NCI-H345 treated with DMSO at 0.1 percent for 48 hours (cell line): ENCODE data around the gene PPP1R9A.

ENCODE experiments used
- DNase-seq: peaks from one replicate; lab custom pipeline; 2025; ENCODE audit not compliant: unreplicated experiment; lab: John Stamatoyannopoulos, UW

Gene PPP1R9A

DNA sequence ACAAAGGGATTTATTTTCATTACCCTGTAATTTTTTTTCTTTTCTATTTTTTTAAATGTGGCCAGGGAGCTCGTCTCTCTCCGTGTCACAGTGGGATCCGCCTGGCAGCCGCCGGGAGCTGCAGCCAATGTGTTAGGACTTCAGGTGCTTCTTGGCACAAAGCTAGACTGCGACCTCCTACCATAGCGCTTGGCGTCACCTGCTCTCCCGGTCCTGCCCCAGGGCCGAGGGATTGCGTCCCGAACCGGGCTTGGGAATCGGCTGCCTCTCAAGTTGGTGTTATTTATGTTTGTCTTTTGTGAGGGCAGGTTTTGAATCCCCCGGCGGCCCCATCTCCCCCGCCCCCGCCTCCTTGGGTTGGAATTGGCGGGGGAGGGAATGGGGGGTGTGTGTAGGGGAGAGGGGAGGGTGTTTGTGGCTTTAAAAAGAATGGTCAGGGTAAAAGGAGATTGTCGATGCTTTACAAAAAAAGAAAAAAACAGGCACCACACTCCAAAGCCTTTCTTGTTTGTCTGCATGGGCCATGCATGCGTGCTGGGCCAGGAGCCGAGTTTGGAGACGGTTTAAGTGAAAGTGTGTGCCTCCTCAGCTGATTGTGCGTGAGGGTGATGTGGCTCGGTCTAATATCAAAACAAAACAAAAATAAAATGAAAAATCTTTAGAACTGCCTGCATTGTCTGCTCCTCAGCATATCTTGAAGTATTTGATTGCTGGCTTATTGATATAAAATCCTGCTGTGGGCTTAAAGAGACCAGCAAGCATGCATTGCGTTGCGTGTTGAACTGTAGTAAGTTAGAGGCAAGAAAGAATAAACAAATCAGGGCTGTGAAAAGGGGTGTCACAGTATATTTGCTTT is 1.2 kb downstream of the PPP1R9A start:
- peak; percentile 54 for DNase-seq

GRCh38 chr7:94909179-94909466 is 1.7 kb downstream of the PPP1R9A start:
- DNase-seq: no peak

- no peak for DNase-seq
Observed at GRCh38 chr7:94912085-94912484, 4.7 kb downstream of the PPP1R9A start.

DNA sequence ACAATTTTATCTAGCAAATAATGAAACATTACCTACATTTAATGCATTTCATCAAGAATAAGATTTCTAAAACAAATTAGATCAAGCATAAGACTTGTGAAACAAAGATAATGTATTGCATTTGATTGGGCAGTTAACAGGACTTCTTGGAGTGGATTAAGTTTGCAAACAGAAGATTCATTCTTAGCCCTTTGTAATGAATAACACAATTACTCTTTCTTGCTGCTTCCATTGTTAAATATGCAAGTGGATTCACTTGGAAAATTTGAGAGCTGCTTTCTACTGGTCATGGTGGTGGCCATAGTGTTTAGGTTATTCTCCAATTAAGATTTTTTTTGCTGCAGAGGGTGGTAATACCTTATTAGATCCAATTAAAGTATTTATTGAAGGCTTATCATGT is 6.0 kb downstream of the PPP1R9A start:
- no peak for DNase-seq

DNA sequence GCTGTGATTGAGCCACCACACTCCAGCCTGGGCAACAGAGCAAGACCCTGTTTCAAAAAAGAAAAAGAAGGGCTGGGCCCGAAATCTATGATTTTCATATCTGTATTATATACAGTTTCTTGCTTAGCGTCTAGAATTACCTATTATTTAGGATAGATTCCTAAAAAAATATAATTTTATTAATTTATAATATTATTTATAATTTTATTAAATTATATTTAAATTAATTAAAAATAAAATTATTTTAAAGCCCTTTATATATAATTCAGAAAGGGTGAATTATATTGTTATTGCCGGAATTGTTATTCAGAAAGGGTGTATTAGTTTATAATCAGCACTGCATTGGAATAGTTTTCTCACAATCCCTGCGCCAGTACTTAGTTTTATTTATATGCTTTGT is 14.5 kb downstream of the PPP1R9A start:
- DNase-seq: no peak

- DNase-seq: no peak
Observed at GRCh38 chr7:94922457-94922856, 15.1 kb downstream of the PPP1R9A start.

DNA sequence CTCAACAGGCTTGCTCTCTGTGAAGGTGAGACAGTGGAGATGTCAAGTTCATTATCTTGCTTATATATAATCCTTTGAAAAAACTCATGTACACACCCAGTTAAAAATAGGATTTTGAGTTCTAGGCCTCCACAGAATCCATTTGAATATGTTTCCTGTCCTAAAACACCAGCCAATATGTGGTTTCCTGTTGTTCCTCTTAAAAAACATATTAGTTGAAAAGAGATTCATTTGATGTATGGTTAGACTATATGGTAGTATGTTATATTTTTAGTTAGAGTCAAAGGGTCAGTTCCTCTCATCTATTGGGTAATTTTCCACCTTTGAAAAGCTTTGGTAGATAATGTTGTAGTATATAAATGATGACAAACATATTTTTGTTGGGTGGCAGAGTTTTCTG is 16.0 kb downstream of the PPP1R9A start:
- no peak for DNase-seq

DNA sequence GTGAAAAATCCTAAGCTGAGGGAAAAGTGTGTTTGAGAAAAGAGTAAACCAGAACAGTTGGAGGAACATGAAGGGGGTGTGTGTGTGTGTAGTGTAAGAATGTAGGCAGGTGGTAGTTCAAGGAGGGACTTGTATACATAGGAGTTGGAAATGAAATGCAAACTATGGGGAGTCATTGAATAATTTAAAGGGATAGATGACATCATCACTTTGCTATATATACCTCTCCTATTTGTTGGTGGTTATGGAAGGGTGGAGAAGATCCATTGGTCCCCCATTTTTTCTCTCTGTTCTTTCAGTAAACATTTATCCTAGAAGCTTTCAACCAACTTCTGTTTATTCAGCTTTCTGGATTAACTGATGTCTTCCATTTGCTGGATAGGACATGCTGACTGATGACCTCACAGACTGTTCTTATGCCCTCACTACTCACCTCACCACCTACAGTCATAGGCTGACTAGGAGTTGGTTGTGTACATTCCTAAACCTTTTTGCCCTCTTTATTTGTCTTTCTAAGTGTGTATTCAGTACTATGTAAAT is 20.8 kb downstream of the PPP1R9A start:
- no peak for DNase-seq

DNA sequence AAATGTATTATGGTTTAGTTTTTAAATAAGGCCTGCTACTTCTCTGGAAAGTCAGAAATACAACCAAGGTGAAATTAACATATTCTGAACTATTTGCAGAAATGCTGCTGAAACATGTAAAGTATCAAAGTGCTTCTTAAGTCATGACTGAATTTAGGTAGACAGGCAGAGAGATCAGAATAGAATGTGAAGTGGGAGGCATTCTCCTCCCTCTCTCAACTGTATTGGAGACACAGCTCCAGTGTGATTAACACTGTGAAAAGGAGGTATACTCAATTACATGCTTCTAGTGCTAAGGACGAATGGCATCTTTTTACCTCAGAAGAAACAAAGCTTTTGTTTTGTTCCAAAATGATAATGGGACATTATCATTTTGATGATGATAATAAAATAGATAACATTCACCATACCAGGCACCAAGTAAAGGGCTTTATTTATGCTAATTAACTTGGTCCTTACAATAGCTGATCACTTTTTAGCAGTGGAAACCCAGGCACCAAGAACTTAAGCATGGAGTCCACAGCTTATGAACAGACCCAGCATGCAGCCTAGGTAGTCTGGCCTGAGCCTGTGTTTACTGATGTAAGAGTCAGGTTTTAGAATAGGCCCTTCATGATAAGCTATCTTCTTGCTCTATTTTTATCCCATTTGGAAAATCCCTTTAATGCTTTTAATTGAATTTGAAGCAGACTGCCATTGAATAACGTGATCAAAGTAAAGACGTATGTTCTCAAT is 26.0 kb downstream of the PPP1R9A start:
- no peak for DNase-seq

DNA sequence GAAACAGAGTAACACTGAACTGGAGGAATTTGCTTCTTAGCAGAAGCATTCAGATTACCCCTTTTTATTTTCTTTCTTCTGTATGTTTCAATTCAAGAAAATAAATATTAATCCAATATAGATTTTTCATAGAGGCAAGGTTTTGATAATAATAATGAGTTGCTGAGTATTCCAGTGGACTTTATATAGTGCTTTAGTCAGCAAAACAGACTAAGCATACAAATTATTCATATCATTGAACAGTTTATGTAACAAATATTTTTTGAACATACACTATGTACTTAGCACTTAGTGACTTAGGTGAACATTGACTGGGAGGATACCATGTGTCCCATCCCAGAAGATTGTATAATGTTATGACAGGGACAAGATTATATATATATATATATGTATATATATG is 32.0 kb downstream of the PPP1R9A start:
- DNase-seq: no peak

- DNase-seq: no peak
Observed at GRCh38 chr7:94940241-94940640, 32.8 kb downstream of the PPP1R9A start.

DNA sequence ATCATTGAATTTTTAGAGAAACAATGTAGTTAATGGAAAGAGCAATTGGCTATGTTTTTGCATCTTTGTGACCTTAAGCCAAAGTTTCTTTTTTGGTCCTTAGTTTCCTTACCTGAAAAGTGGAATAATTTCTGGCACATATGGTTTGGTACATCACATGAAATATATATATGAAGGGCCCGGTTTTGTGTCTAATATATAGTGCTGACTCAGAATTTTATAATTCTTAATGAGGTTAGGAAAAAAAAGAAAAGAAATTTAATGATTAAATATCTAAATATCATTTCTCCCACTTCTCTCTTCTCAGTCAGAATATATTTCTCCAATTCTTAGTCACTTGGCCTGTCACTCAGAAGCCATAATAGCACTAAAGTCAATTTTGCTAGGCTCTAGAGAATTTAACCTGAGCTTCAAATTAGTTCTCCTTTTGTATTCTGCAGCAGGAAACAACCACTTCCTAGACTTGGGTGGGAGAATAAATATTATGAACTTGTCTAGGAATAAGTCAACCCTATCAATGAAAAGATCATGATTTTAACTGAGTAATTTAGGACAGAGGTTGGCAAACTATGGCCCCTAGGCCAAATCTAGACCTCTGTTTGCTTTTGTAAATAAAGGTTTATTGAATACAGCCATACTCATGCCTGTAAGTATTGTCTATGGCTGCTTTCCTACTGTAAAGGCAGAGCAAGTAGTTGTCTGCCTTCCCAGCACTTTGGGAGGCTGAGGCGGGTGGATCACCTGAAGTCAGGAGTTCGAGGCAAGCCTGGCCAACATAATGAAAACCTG is 34.6 kb downstream of the PPP1R9A start:
- DNase-seq: peak; percentile 7

- no peak for DNase-seq
Observed at GRCh38 chr7:94943134-94943533, 35.7 kb downstream of the PPP1R9A start.

DNA sequence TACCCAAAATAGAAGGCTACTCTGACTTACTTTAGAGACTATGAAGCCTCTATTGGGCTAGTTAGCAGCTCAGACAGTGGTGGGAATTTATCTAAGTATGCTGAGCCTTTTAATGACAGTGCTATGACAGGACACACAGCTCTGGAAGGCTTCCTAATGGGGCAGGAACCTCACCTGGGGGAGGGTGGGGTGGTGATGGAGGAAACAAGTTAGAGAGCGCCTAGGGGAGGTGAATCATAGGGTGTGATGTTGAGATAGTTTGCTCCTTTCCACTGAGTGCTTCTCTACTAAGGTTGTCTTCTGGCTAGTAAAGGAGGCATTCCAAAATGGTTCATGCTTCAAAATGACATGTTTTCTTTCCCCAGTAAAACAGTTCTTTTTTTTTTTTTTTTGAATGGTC is 42.1 kb downstream of the PPP1R9A start:
- no peak for DNase-seq

GRCh38 chr7:94955807-94956206 is 48.4 kb downstream of the PPP1R9A start:
- DNase-seq: no peak

GRCh38 chr7:94957061-94957460 is 49.7 kb downstream of the PPP1R9A start:
- DNase-seq: no peak

- no peak for DNase-seq
Observed at GRCh38 chr7:94962661-94963060, 55.3 kb downstream of the PPP1R9A start.

DNA sequence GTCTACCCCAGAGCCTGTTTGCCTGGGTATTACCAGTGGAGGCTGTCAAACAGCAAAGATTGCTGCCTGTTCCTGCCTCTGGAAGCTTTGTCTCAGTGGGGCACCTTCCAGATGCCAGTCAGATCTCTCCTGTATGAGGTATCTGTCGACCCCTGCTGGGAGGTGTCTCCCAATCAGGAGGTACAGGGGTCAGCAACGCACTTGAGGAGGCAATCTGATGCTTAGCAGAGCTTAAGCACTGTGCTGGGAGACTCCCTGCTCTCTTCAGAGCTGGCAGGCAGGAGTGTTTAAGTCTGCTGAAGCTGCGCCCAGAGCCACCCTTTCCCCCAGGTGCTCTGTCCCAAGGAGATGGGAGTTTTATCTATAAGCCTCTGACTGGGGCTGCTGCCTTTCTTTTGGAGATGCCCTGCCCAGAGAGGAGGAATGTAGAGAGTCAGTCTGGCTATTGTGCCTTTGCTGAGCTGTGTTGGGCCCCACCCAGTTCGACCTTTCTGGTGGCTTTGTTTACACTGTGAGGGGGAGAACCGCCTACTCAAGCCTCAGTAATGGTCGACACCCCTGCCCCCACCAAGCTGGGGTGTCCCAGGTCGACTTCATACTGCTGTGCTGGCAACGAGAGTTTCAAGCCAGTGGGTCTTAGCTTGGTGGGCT is 62.2 kb downstream of the PPP1R9A start:
- DNase-seq: no peak

- DNase-seq: no peak
Observed at GRCh38 chr7:94970085-94970576, 62.7 kb downstream of the PPP1R9A start.

DNA sequence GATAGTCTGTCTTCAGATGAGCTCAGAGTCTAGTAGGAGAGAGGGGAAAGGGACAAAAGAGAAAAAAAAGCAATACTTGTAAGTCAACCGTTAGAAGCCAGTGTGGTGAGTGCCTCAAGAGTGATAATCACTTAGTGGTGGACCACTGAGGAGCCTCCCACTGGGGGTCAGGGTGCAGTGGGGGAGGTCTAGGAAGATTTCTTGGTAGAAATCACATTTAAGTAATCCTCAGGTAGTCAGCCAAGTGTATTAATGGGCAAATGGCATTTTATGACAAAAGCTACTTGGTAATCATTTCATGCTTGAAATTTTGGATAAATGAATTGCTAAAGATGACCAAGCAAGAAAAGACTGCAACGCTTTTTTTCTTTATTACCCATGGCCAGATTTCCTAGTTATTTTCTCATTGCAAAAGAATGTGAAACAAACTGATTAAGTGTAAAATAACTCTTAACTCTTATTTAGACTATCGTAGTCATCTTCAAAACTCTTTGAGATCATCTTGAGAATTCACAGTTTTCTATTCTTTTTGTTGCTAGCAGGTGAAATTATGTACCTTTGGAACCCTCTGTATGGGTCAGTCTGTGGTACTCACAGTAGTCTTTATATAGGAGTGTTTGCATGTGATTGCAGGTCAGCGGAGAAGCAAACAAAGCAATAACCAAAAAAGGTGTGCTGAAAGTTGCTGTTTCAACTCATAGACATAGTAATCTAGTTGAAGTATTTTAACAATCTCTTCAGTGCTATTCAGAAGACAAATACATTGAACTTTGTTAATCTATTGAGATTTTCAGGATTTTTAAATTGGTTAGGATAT is 63.9 kb downstream of the PPP1R9A start:
- no peak for DNase-seq
